GM18498 (cell line): ENCODE data around the gene MBD3L3.
"Not testable (repeated sequence)": the region's sequence is repeated elsewhere in the genome, so short reads cannot be mapped to it uniquely, and the experiment has no call there.

Experiments
- ATAC-seq: cut with Tn5 transposase; IDR thresholded peaks from one replicate; pipeline ENCODE4 v1.9.1; 2021; ENCODE audit warnings: mild to moderate bottlenecking, moderate library complexity; ENCODE audit not compliant: unreplicated experiment

MBD3L3 gene

GRCh38 chr19:7063764-7064418 is 5.4 kb upstream of the MBD3L3 start:
- no peak for ATAC-seq

GRCh38 chr19:7063339-7063738 is 4.9 kb upstream of the MBD3L3 start:
- ATAC-seq = no peak

- not testable (repeated sequence) for ATAC-seq
Observed at GRCh38 chr19:7059977-7060376, 1.5 kb upstream of the MBD3L3 start.

- not testable (repeated sequence) for ATAC-seq
Observed at GRCh38 chr19:7056371-7056770, 2.1 kb downstream of the MBD3L3 start.

GRCh38 chr19:7055679-7056078 is 2.8 kb downstream of the MBD3L3 start:
- ATAC-seq = not testable (repeated sequence)

GRCh38 chr19:7054635-7055368 is 3.7 kb downstream of the MBD3L3 start:
- ATAC-seq = not testable (repeated sequence)

- ATAC-seq = not testable (repeated sequence)
Observed at GRCh38 chr19:7052896-7053295, 5.6 kb downstream of the MBD3L3 start.

- not testable (repeated sequence) for ATAC-seq
Observed at GRCh38 chr19:7051421-7051820, 7.1 kb downstream of the MBD3L3 start.

- not testable (repeated sequence) for ATAC-seq
Observed at GRCh38 chr19:7049021-7049420, 9.5 kb downstream of the MBD3L3 start, which contains the start of gene MBD3L2. MBD3L2 (plus strand) TSS chr19:7049321; CDS start chr19:7049374, 53 bp downstream.

GRCh38 chr19:7041563-7041962 is 16.9 kb downstream of the MBD3L3 start:
- not testable (repeated sequence) for ATAC-seq

- ATAC-seq = not testable (repeated sequence)
Observed at GRCh38 chr19:7040079-7040478, 18.4 kb downstream of the MBD3L3 start, which contains the start of gene MBD3L4. MBD3L4 (minus strand) TSS chr19:7040179; CDS start chr19:7040144, 35 bp downstream.

GRCh38 chr19:7030278-7030677 is 28.2 kb downstream of the MBD3L3 start, which contains the start of gene MBD3L5:
MBD3L5 (plus strand) TSS chr19:7030578; CDS start chr19:7030612, 34 bp downstream.
- ATAC-seq = not testable (repeated sequence)

GRCh38 chr19:7028790-7029189 is 29.7 kb downstream of the MBD3L3 start:
- not testable (repeated sequence) for ATAC-seq

- not testable (repeated sequence) for ATAC-seq
Observed at GRCh38 chr19:7021331-7021730, 37.1 kb downstream of the MBD3L3 start, which contains the start of gene MBD3L2B. MBD3L2B (minus strand) TSS chr19:7021431; CDS start chr19:7021397, 34 bp downstream.

GRCh38 chr19:7018828-7019227 is 39.6 kb downstream of the MBD3L3 start:
- no peak for ATAC-seq

GRCh38 chr19:7013678-7014077 is 44.8 kb downstream of the MBD3L3 start:
- no peak for ATAC-seq

GRCh38 chr19:7010722-7011593 is 47.5 kb downstream of the MBD3L3 start:
- no peak for ATAC-seq

GRCh38 chr19:7007859-7008258 is 50.6 kb downstream of the MBD3L3 start:
- ATAC-seq = no peak
